Peyer's patch (tissue), 4 donors: ENCODE measurements around the gene GMCL1. TPM values are rescaled to one million over a fixed set of nuclear protein-coding genes. Genes with fewer than 3 reads are reported as not detected.

Experiments
- DNase-seq, 3 donors: peaks; one replicate each; pipeline ENCODE4 v3.0.0-alpha.2; 2017 to 2019
- H3K27ac ChIP-seq, 4 donors: fragments of 200-600 bp; sonication (generic); one replicate each; pipeline ENCODE4 v1.5.1; 2016 to 2019
- H3K27me3 ChIP-seq, 2 donors: fragments of 200-600 bp; sonication (generic); one replicate each; pipeline ENCODE4 v1.5.1; 2019
- H3K36me3 ChIP-seq, 3 donors: fragments of 200-600 bp; sonication (generic); one replicate each; pipeline ENCODE4 v1.5.1; 2016 to 2019
- H3K4me1 ChIP-seq, 4 donors: fragments of 200-600 bp; sonication (generic); one replicate each; pipeline ENCODE4 v1.5.1; 2016 to 2019
- H3K4me3 ChIP-seq, 4 donors: fragments of 200-600 bp; sonication (generic); 1 replicate in 3 of 4; 2 replicates in 1 of 4; pipeline ENCODE4 v1.5.1; 2016 to 2019; ENCODE audit warnings: mild to moderate bottlenecking in 1 of 4
- H3K9me3 ChIP-seq, 4 donors: fragments of 200-600 bp; sonication (generic); one replicate each; pipeline ENCODE4 v1.5.1; 2016 to 2019; ENCODE audit warnings: mild to moderate bottlenecking in 1 of 4
- POLR2A ChIP-seq, 2 donors: fragments of 450-650 bp; IDR thresholded peaks; one replicate each; pipeline ENCODE4 v1.5.1; 2017; ENCODE audit warnings: antibody characterized with exemption in 2 of 2, mild to moderate bottlenecking in 2 of 2, moderate library complexity in 2 of 2
- total RNA-seq, 4 donors: library from RNA; depleted of rRNA; stranded (reverse); fragments of >200 nt; gene quantifications; one replicate each; pipeline ENCODE4 v1.1.0, GENCODE V29; 2016
- TF ChIP-seq, protein P1 (sequence below), 6 experiments: fragments of 450-650 bp in 4 of 6; fragments of 200-600 bp in 2 of 6; sonication (generic) in 1 of 6; IDR thresholded peaks; one replicate each; pipeline ENCODE4 v1.5.1; 2017 to 2019; ENCODE audit warnings: antibody characterized with exemption in 6 of 6, mild to moderate bottlenecking in 3 of 6, moderate library complexity in 1 of 6

GMCL1 gene
- total RNA-seq, 4 donors from 2014 or later, result 15.4 to 29.2 (median 23.0) TPM

DNA sequence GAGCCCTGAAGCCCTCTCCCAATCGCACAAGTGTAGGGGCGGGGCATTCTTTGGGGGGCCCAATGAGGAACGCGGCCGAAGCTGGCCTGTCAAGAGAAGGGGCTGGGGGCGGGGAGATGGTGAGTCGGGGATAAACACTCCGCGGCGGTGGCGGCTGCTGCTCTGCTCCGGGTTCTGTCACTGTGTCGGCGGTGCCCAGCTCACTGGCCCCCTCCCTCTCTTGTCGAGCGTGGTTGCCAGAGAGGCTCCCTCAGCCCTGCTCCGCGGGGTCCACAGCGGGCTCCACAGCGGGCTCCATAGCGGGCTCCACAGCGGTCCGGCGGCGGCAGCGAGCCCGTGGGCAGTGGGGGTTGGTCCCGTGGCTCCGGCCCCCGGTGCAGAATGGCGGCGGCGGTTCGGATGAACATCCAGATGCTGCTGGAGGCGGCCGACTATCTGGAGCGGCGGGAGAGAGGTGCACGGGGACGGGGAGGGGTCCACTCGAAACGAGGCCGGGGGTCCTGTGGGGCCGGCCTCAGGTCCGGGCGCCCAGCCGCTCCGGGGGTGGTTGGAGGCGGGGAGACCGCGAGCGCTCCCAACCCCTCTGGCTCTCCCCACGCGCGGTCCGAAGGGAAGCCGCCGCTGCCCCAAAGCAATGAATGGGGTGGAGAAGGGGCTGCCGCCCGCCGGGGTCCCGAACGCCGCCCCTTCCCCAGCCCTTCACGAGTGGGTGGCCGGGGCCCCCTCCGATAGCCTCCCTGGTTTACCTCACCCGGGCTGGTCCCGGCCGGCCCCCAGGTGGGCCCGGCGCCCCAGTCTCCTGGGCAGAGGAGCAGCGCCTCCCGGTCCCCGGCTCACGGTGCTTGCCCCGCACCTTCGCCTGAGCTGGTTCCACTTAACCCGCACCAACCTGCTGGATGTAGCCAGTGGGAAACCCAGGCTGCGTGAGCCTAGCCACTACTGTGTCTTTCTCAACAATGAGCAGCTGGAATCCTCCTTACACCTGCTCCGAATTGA lies 85.8 kb downstream of the GMCL1 start, which contains the start of gene MXD1:
TSS of gene MXD1 (plus strand) at position 160 of the 996 bp plus-strand sequence. CDS start at position 382, 222 bp downstream.
- H3K27ac ChIP-seq, result peak within 1 kb of the TSS; percentile 95 to 99 (median 98)
- H3K9me3 ChIP-seq, result no peaks in the 10 kb centered on the region
- H3K27me3 ChIP-seq, result no peaks in the 10 kb centered on the region
- H3K4me1 ChIP-seq, result peaks cover 0 to 12% (median 8%) of the 10 kb centered on the region in 4 donors
- peak within 1 kb of the TSS; percentile 83 to 94 (median 85) for H3K4me3 ChIP-seq
- TF ChIP-seq, protein P1, sequence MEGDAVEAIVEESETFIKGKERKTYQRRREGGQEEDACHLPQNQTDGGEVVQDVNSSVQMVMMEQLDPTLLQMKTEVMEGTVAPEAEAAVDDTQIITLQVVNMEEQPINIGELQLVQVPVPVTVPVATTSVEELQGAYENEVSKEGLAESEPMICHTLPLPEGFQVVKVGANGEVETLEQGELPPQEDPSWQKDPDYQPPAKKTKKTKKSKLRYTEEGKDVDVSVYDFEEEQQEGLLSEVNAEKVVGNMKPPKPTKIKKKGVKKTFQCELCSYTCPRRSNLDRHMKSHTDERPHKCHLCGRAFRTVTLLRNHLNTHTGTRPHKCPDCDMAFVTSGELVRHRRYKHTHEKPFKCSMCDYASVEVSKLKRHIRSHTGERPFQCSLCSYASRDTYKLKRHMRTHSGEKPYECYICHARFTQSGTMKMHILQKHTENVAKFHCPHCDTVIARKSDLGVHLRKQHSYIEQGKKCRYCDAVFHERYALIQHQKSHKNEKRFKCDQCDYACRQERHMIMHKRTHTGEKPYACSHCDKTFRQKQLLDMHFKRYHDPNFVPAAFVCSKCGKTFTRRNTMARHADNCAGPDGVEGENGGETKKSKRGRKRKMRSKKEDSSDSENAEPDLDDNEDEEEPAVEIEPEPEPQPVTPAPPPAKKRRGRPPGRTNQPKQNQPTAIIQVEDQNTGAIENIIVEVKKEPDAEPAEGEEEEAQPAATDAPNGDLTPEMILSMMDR (IDR thresholded peaks at IDR 0.05), result no peak
- peak; percentile 97 to 99 for TF ChIP-seq POLR2A (IDR thresholded peaks at IDR 0.05)
- peaks cover 0 to 38% (median 0%) of the 10 kb centered on the region in 3 donors for H3K36me3 ChIP-seq
- DNase-seq, result peak in 2 of 3 donors; percentile 22 to 100

- Histone ChIP-seq H3K4me3 (peak overlapping the region in 3 of 4 donors; percentile 83 to 94 (median 87)), H3K27me3 (no peaks in the 10 kb centered on the region), H3K9me3 (no peaks in the 10 kb centered on the region), H3K27ac (peak overlapping the region in 3 of 4 donors; percentile 88 to 92 (median 92)), H3K4me1 (peaks cover 0 to 12% (median 8%) of the 10 kb centered on the region in 4 donors), H3K36me3 (peaks cover 0 to 40% (median 0%) of the 10 kb centered on the region in 3 donors)
- no peak for DNase-seq
- TF ChIP-seq, protein P1 (IDR thresholded peaks at IDR 0.05), result peak in 1 of 6 experiments; percentile 6
- TF ChIP-seq POLR2A (IDR thresholded peaks at IDR 0.05), result no peak
Observed at GRCh38 chr2:69916106-69916505, 86.6 kb downstream of the GMCL1 start.

GRCh38 chr2:69917852-69918251 lies 88.4 kb downstream of the GMCL1 start:
- H3K27ac ChIP-seq, result peak overlapping the region in 2 of 4 donors; percentile 54 to 59
- peaks cover 0 to 54% (median 0%) of the 10 kb centered on the region in 3 donors for H3K36me3 ChIP-seq
- TF ChIP-seq POLR2A (IDR thresholded peaks at IDR 0.05), result no peak
- TF ChIP-seq, protein P1 (IDR thresholded peaks at IDR 0.05), result no peak
- no peaks in the 10 kb centered on the region for H3K9me3 ChIP-seq
- peaks cover 0 to 12% (median 8%) of the 10 kb centered on the region in 4 donors for H3K4me1 ChIP-seq
- DNase-seq, result no peak
- H3K27me3 ChIP-seq, result no peaks in the 10 kb centered on the region
- H3K4me3 ChIP-seq, result peak overlapping the region in 2 of 4 donors; percentile 83 to 87

DNA sequence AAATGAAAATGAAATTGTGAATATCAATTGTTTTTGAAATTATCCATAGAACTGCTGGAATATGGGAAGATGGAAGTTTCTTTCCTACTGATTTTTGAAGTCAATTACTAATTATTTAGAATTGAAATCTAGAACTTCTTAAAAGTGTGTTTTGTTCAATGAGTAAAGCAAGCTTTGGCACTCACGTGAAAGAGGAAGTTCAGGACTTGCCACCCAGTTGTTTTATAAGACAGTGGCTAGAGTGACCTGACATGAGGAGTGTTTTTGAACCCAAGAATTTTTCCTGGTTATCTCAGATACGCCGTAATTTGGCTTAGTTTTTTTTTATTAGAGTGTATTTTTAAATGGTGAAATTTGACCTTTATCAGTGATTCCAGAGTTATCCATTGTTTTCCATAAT lies 88.9 kb downstream of the GMCL1 start:
- Histone ChIP-seq H3K36me3 (peaks cover 0 to 59% (median 0%) of the 10 kb centered on the region in 3 donors), H3K27ac (peak overlapping the region in 2 of 4 donors; percentile 54 to 59)
- DNase-seq, result no peak

GRCh38 chr2:69923116-69923515 lies 93.7 kb downstream of the GMCL1 start:
- no peaks in the 10 kb centered on the region for H3K9me3 ChIP-seq
- TF ChIP-seq, protein P1 (IDR thresholded peaks at IDR 0.05), result no peak
- no peak for TF ChIP-seq POLR2A (IDR thresholded peaks at IDR 0.05)
- no peaks in the 10 kb centered on the region for H3K27me3 ChIP-seq
- peaks cover 0 to 74% (median 0%) of the 10 kb centered on the region in 3 donors for H3K36me3 ChIP-seq
- no peak overlapping the region for H3K27ac ChIP-seq
- no peak for DNase-seq
- H3K4me3 ChIP-seq, result no peak overlapping the region
- H3K4me1 ChIP-seq, result no peaks in the 10 kb centered on the region

More for the DNA sequence above, 88.9 kb downstream of the GMCL1 start:
- no peaks in the 10 kb centered on the region for H3K9me3 ChIP-seq
- TF ChIP-seq POLR2A (IDR thresholded peaks at IDR 0.05), result no peak
- TF ChIP-seq, protein P1 (IDR thresholded peaks at IDR 0.05), result no peak
- H3K27me3 ChIP-seq, result no peaks in the 10 kb centered on the region
- peak overlapping the region in 1 of 4 donors; percentile 83 for H3K4me3 ChIP-seq
- peaks cover 0 to 10% (median 8%) of the 10 kb centered on the region in 4 donors for H3K4me1 ChIP-seq
